Adrenal gland (tissue), 12 donors: ENCODE data around the gene LPAR2. TPM values are rescaled to one million over a fixed set of nuclear protein-coding genes. Genes with fewer than 3 reads are reported as not detected.

ENCODE experiments used
- DNase-seq, 7 donors: peaks; one replicate each; pipeline ENCODE4 v3.0.0-alpha.2; 2019 to 2020
- H3K27ac ChIP-seq, 5 donors: fragments of 200-600 bp; sonication (generic) in 4 of 5; 1 replicate in 3 of 5; 2 replicates in 2 of 5; pipeline versions ENCODE4 v1.5.1 to v1.8.0; 2016 to 2020; ENCODE audit warnings: mild to moderate bottlenecking in 1 of 5
- H3K27me3 ChIP-seq: fragments of 200-600 bp; 2 replicates; pipeline ENCODE4 v1.8.0; 2021
- H3K36me3 ChIP-seq, 2 donors: fragments of 200-600 bp; replicated peaks in 1 of 2; 1 replicate in 1 of 2; 2 replicates in 1 of 2; pipeline versions ENCODE4 v1.5.1 to v1.8.0; 2018 to 2022
- H3K4me1 ChIP-seq, 2 donors: fragments of 200-600 bp; replicated peaks in 1 of 2; 1 replicate in 1 of 2; 2 replicates in 1 of 2; pipeline versions ENCODE4 v1.5.1 to v1.8.0; 2018 to 2021
- H3K4me3 ChIP-seq, 4 donors: fragments of 200-600 bp; sonication (generic) in 3 of 4; one replicate each; pipeline ENCODE4 v1.5.1; 2016 to 2018
- H3K9me3 ChIP-seq, 3 donors: fragments of 200-600 bp; sonication (generic) in 1 of 3; replicated peaks in 1 of 3; 1 replicate in 2 of 3; 2 replicates in 1 of 3; pipeline versions ENCODE4 v1.5.1 to v1.8.0; 2016 to 2021
- CTCF ChIP-seq, 6 experiments: fragments of 450-650 bp in 4 of 6; fragments of 200-600 bp in 2 of 6; sonication (generic) in 1 of 6; IDR thresholded peaks; 1 replicate in 5 of 6; 2 replicates in 1 of 6; pipeline versions ENCODE4 v1.5.1 to v1.8.0; 2016 to 2021; ENCODE audit warnings: antibody characterized with exemption in 6 of 6, mild to moderate bottlenecking in 2 of 6, moderate library complexity in 1 of 6
- POLR2A ChIP-seq, 2 donors: fragments of 450-650 bp; IDR thresholded peaks; one replicate each; pipeline ENCODE4 v1.6.1; 2017; ENCODE audit warnings: antibody characterized with exemption in 2 of 2, mild to moderate bottlenecking in 2 of 2, moderate library complexity in 1 of 2
- WGBS, 4 donors: extraction: QIAGEN DNeasy Blood & Tissue Kit in 2 of 4; methylation state at CpG; one replicate each; pipeline versions ENCODE4 v1.1.5 to v1.1.7; 2013 to 2017; 5-methylcytosine and 5-hydroxymethylcytosine counted together
- intact Hi-C, 2 donors: fragments of 100-400 bp; cut with DNase I; formaldehyde crosslinking; loops; one replicate each; pipeline versions ENCODE4 v1.14.1 to v1.15.0; 2022 to 2023
- polyA plus RNA-seq, 3 donors: library from polyadenylated mRNA; stranded (reverse); fragments of 200-250 nt in 2 of 3; fragments of 350-450 nt in 1 of 3; fragmentation: Illumina TruSeq in 1 of 3; extraction: RNeasy Lipid Tissue Mini Kit (QIAGEN cat#74804) in 1 of 3; gene quantifications; one replicate each; pipeline ENCODE4 v1.2.3, GENCODE V29; 2013 to 2014
- total RNA-seq, 9 donors: library from RNA; depleted of rRNA in 4 of 9; stranded (reverse); fragments of >200 nt in 4 of 9; fragments of 120-200 nt in 1 of 9; fragmentation: NEBNext Ultra II Directional in 1 of 9; extraction: Animal tissue kit (Norgen Biotek cat#: 25700) in 1 of 9; gene quantifications; one replicate each; pipeline versions ENCODE4 v1.1.0 to v1.2.4, GENCODE V29; 2013 to 2023
- donor health status: healthy with polysubstance abuse.
- donor health status: Bipolar disorder and iron deficiency.
- donor health status: DM: yes; HTN: yes; CAD: no.
- donor health status: DM: no; HTN: no; CAD: no.
- donor health status: DM: no; HTN: no; CAD: no.
- donor health status: DM: yes; HTN: yes; CAD: no.

LPAR2 gene
- total and polyA plus RNA-seq, 12 donors = 0.93 to 10.5 (median 3.7) TPM

GRCh38 chr19:19575411-19575810 lies 52.6 kb downstream of the LPAR2 start:
- intact Hi-C loops = no loop called here
- Histone ChIP-seq H3K4me3 (no peak overlapping the region), H3K9me3 (no peaks in the 10 kb centered on the region), H3K36me3 (no peaks in the 10 kb centered on the region), H3K27ac (no peak overlapping the region), H3K27me3 (no peaks in the 10 kb centered on the region), H3K4me1 (no peaks in the 10 kb centered on the region)
- no peak for DNase-seq
- WGBS, 4 donors = 79 to 91% (median 84%) methylated on average over 6 of the region's 6 CpGs
- TF ChIP-seq CTCF (IDR thresholded peaks at IDR 0.05) (no peak), POLR2A (IDR thresholded peaks at IDR 0.05) (no peak)

Other genes starting within 250 kb of the LPAR2 start
- 100 to 1,000 TPM in 1 of 9 donors, 10 to 100 TPM in 8; 17.8 to 125 (median 65.3) TPM for gene GATAD2A, start 222.5 kb downstream of the LPAR2 start, total RNA-seq
- gene GATAD2A, start 222.5 kb downstream of the LPAR2 start, polyA plus RNA-seq = 10 to 100 TPM; 17.0 to 35.1 (median 20.9) TPM
- 10 to 100 TPM in 1 of 9 donors, 1 to 10 TPM in 6, under 1 TPM in 2; 0.61 to 50.5 (median 3.5) TPM for gene TSSK6, start 112.7 kb downstream of the LPAR2 start, total RNA-seq
- gene TSSK6, start 112.7 kb downstream of the LPAR2 start, polyA plus RNA-seq = 1 to 10 TPM in 1 of 3 donors, under 1 TPM in 1, not detected in 1; 0.37 to 1.0 TPM
- gene NDUFA13, start 112.0 kb downstream of the LPAR2 start, total RNA-seq = 100 to 1,000 TPM in 7 of 9 donors, 10 to 100 TPM in 2; 17.0 to 517 (median 323) TPM
- gene NDUFA13, start 112.0 kb downstream of the LPAR2 start, polyA plus RNA-seq = 100 to 1,000 TPM; 202 to 558 (median 329) TPM
- gene YJEFN3, start 99.3 kb downstream of the LPAR2 start, total RNA-seq = 1 to 10 TPM in 5 of 9 donors, under 1 TPM in 4; 0.36 to 5.7 (median 1.1) TPM
- 10 to 100 TPM in 1 of 3 donors, 1 to 10 TPM in 1, under 1 TPM in 1; 0.77 to 30.2 (median 6.1) TPM for gene YJEFN3, start 99.3 kb downstream of the LPAR2 start, polyA plus RNA-seq
- gene CILP2, start 90.0 kb downstream of the LPAR2 start, total RNA-seq = under 1 TPM in 2 of 9 donors, not detected in 7; 0.22 to 0.43 TPM
- gene CILP2, start 90.0 kb downstream of the LPAR2 start, polyA plus RNA-seq = under 1 TPM in 2 of 3 donors, not detected in 1; 0.13 to 0.24 TPM
- gene PBX4, start 9.5 kb downstream of the LPAR2 start, total RNA-seq = under 1 TPM in 6 of 9 donors, not detected in 3; 0.28 to 0.86 (median 0.66) TPM
- gene PBX4, start 9.5 kb downstream of the LPAR2 start, polyA plus RNA-seq = 1 to 10 TPM in 2 of 3 donors, not detected in 1; 2.9 to 6.3 TPM
- 10 to 100 TPM in 5 of 9 donors, 1 to 10 TPM in 3, under 1 TPM in 1; 0.44 to 17.0 (median 10.3) TPM for gene GMIP, start 15.4 kb upstream of the LPAR2 start, total RNA-seq
- gene GMIP, start 15.4 kb upstream of the LPAR2 start, polyA plus RNA-seq = 10 to 100 TPM in 1 of 3 donors, 1 to 10 TPM in 2; 2.7 to 13.8 (median 3.2) TPM
- gene ATP13A1, start 35.5 kb upstream of the LPAR2 start, total RNA-seq = 100 to 1,000 TPM in 4 of 9 donors, 10 to 100 TPM in 5; 21.1 to 195 (median 78.3) TPM
- 100 to 1,000 TPM in 2 of 3 donors, 10 to 100 TPM in 1; 18.7 to 132 (median 103) TPM for gene ATP13A1, start 35.5 kb upstream of the LPAR2 start, polyA plus RNA-seq
- 1 to 10 TPM; 1.3 to 9.8 (median 6.4) TPM for gene ZNF101, start 40.6 kb upstream of the LPAR2 start, total RNA-seq
- gene ZNF101, start 40.6 kb upstream of the LPAR2 start, polyA plus RNA-seq = 10 to 100 TPM in 1 of 3 donors, 1 to 10 TPM in 2; 6.0 to 11.8 (median 6.2) TPM
- 1 to 10 TPM; 3.1 to 8.5 (median 4.2) TPM for gene ZNF14, start 104.9 kb upstream of the LPAR2 start, total RNA-seq
- 1 to 10 TPM; 2.7 to 5.2 (median 3.9) TPM for gene ZNF14, start 104.9 kb upstream of the LPAR2 start, polyA plus RNA-seq
- gene ZNF506, start 193.5 kb upstream of the LPAR2 start, total RNA-seq = 10 to 100 TPM in 8 of 9 donors, 1 to 10 TPM in 1; 9.9 to 38.6 (median 24.0) TPM
- gene ZNF506, start 193.5 kb upstream of the LPAR2 start, polyA plus RNA-seq = 10 to 100 TPM in 1 of 3 donors, 1 to 10 TPM in 2; 4.7 to 22.1 (median 7.5) TPM
- gene ZNF253, start 237.7 kb upstream of the LPAR2 start, total RNA-seq = 10 to 100 TPM in 7 of 9 donors, 1 to 10 TPM in 2; 8.4 to 19.5 (median 14.5) TPM
- 10 to 100 TPM in 1 of 3 donors, 1 to 10 TPM in 2; 2.7 to 19.7 (median 4.3) TPM for gene ZNF253, start 237.7 kb upstream of the LPAR2 start, polyA plus RNA-seq